HEK293 (cell line): ENCODE results near the gene FANCC.

Source experiments
- CTCF ChIA-PET: fragments of 350-600 bp; formaldehyde crosslinking; extraction: SDS; loops from one replicate; lab custom pipeline; 2021; ENCODE audit warnings: antibody characterized with exemption; lab: Yijun Ruan, JAX
- POLR2A ChIA-PET: fragments of 300-600 bp; formaldehyde crosslinking; extraction: SDS; loops from one replicate; lab custom pipeline; 2020; ENCODE audit warnings: antibody characterized with exemption, inconsistent platforms; lab: Yijun Ruan, JAX
- H3K27ac ChIP-seq: fragments of 200-500 bp; sonication (Bioruptor generic); 2 replicates; pipeline ENCODE4 v1.5.1; 2014; ENCODE audit warnings: low read depth, low read length, control low read depth, inconsistent platforms; ENCODE audit errors: extremely low read depth
- H3K36me3 ChIP-seq, 2 experiments: fragments of 200-500 bp in 1 of 2; sonication (Bioruptor generic) in 1 of 2; 1 replicate in 1 of 2; 2 replicates in 1 of 2; pipeline ENCODE4 v1.5.1; 2014 to 2017; ENCODE audit warnings: inconsistent platforms in 2 of 2, low read length in 2 of 2; ENCODE audit not compliant: control insufficient read depth in 2 of 2, insufficient read depth in 1 of 2
- H3K4me1 ChIP-seq: fragments of 200-500 bp; sonication (Bioruptor generic); 2 replicates; pipeline ENCODE4 v1.5.1; 2014; ENCODE audit warnings: mild to moderate bottlenecking, low read length, inconsistent platforms; ENCODE audit not compliant: control insufficient read depth, insufficient read depth
- H3K4me3 ChIP-seq: 2 replicates; pipeline ENCODE4 v1.5.1; 2011; ENCODE audit warnings: low read depth, mild to moderate bottlenecking, control low read depth, low read length, moderate library complexity
- H3K9me3 ChIP-seq: fragments of 200-500 bp; sonication (Bioruptor generic); 2 replicates; pipeline ENCODE4 v1.5.1; 2014; ENCODE audit warnings: low read depth, low read length, inconsistent platforms; ENCODE audit not compliant: control insufficient read depth, insufficient read depth
- GFI1B ChIP-seq: fragments of 450-650 bp; formaldehyde crosslinking; IDR thresholded peaks from 2 replicates; pipeline ENCODE4 v1.5.1; 2016; ENCODE audit warnings: missing biosample characterization, missing genetic modification characterization
- HIC1 ChIP-seq: fragments of 450-650 bp; formaldehyde crosslinking; IDR thresholded peaks from 2 replicates; pipeline ENCODE4 v1.5.1; 2016; ENCODE audit warnings: missing biosample characterization, missing genetic modification characterization
- HOXC10 ChIP-seq: sonication (generic); formaldehyde crosslinking; IDR thresholded peaks from 2 replicates; pipeline ENCODE4 v1.8.1; 2023; ENCODE audit warnings: mild to moderate bottlenecking, missing genetic modification reagents
- KLF9 ChIP-seq: fragments of 450-650 bp; formaldehyde crosslinking; IDR thresholded peaks from 2 replicates; pipeline ENCODE4 v1.5.1; 2016; ENCODE audit warnings: missing biosample characterization, missing genetic modification characterization, low read depth
- SCRT2 ChIP-seq: fragments of 450-650 bp; formaldehyde crosslinking; IDR thresholded peaks from 2 replicates; pipeline ENCODE4 v1.5.1; 2016; ENCODE audit warnings: missing biosample characterization, missing genetic modification characterization
- SP2 ChIP-seq: fragments of 450-650 bp; formaldehyde crosslinking; IDR thresholded peaks from 2 replicates; pipeline ENCODE4 v1.5.1; 2016; ENCODE audit warnings: missing biosample characterization, missing genetic modification characterization
- ZBTB21 ChIP-seq: fragments of 450-650 bp; formaldehyde crosslinking; IDR thresholded peaks from 2 replicates; pipeline ENCODE4 v1.5.1; 2017; ENCODE audit warnings: missing biosample characterization, missing genetic modification characterization
- ZFP69B ChIP-seq: fragments of 450-650 bp; formaldehyde crosslinking; IDR thresholded peaks from 2 replicates; pipeline ENCODE4 v1.5.1; 2016; ENCODE audit warnings: missing biosample characterization, missing genetic modification characterization
- ZNF133 ChIP-seq: fragments of 450-650 bp; formaldehyde crosslinking; IDR thresholded peaks from 2 replicates; pipeline ENCODE4 v1.5.1; 2016; ENCODE audit warnings: missing biosample characterization, missing genetic modification characterization
- ZNF19 ChIP-seq: fragments of 450-650 bp; formaldehyde crosslinking; IDR thresholded peaks from 2 replicates; pipeline ENCODE4; 2016; ENCODE audit warnings: missing biosample characterization, missing genetic modification characterization, low read depth
- ZNF24 ChIP-seq: fragments of 450-650 bp; formaldehyde crosslinking; IDR thresholded peaks from 2 replicates; pipeline ENCODE4 v1.5.1; 2016; ENCODE audit warnings: missing biosample characterization, missing genetic modification characterization
- ZNF274 ChIP-seq, 2 experiments: fragments of 200-500 bp in 1 of 2; fragments of 450-650 bp in 1 of 2; sonication (Bioruptor generic) in 1 of 2; formaldehyde crosslinking in 1 of 2; IDR thresholded peaks; 2 replicates each; pipeline versions ENCODE4 v1.5.1 to v1.6.1; 2014 to 2016; ENCODE audit warnings: borderline replicate concordance in 1 of 2, inconsistent platforms in 1 of 2, low read length in 1 of 2, missing biosample characterization in 1 of 2, missing genetic modification characterization in 1 of 2
- ZNF311 ChIP-seq: fragments of 450-650 bp; formaldehyde crosslinking; IDR thresholded peaks from 2 replicates; pipeline ENCODE4 v1.5.1; 2017; ENCODE audit warnings: missing biosample characterization, missing genetic modification characterization, borderline replicate concordance
- ZNF398 ChIP-seq: fragments of 450-650 bp; formaldehyde crosslinking; IDR thresholded peaks from 2 replicates; pipeline ENCODE4 v1.5.1; 2017; ENCODE audit warnings: missing biosample characterization, missing genetic modification characterization
- ZNF624 ChIP-seq: fragments of 450-650 bp; formaldehyde crosslinking; IDR thresholded peaks from 2 replicates; pipeline ENCODE4 v1.5.1; 2017; ENCODE audit warnings: missing biosample characterization, missing genetic modification characterization
- ZNF660 ChIP-seq: fragments of 450-650 bp; IDR thresholded peaks from 2 replicates; pipeline ENCODE4 v1.5.1; 2018; ENCODE audit warnings: missing biosample characterization, mild to moderate bottlenecking, missing genetic modification characterization
- ZNF664 ChIP-seq: fragments of 450-650 bp; formaldehyde crosslinking; IDR thresholded peaks from 2 replicates; pipeline ENCODE4 v1.5.1; 2016; ENCODE audit warnings: missing biosample characterization, missing genetic modification characterization
- ZNF707 ChIP-seq: fragments of 450-650 bp; formaldehyde crosslinking; IDR thresholded peaks from 2 replicates; pipeline ENCODE4 v1.5.1; 2016; ENCODE audit warnings: missing biosample characterization, missing genetic modification characterization
- ZNF776 ChIP-seq: fragments of 450-650 bp; formaldehyde crosslinking; IDR thresholded peaks from 2 replicates; pipeline ENCODE4 v1.5.0; 2017; ENCODE audit warnings: missing biosample characterization, missing genetic modification characterization, borderline replicate concordance
- ZNF792 ChIP-seq: fragments of 450-650 bp; formaldehyde crosslinking; IDR thresholded peaks from 2 replicates; pipeline ENCODE4 v1.5.1; 2016; ENCODE audit warnings: missing biosample characterization, missing genetic modification characterization
- ZSCAN5A ChIP-seq: fragments of 450-650 bp; formaldehyde crosslinking; IDR thresholded peaks from 2 replicates; pipeline ENCODE4 v1.5.1; 2016; ENCODE audit warnings: missing biosample characterization, missing genetic modification characterization

The FANCC gene

GRCh38 chr9:95349091-95350038 lies 31.9 kb upstream of the FANCC start:
- TF ChIP-seq SCRT2 (tag by site-specific recombination) (no peak), ZNF776 (tag by site-specific recombination) (no peak), ZNF311 (tag by site-specific recombination) (no peak), SP2 (tag by site-specific recombination) (no peak), ZNF792 (no peak)
- CTCF ChIA-PET, result interaction anchor here (0.6 kb wide), 2 partner anchors 396 to 681 kb away, joined by 4 to 6 read pairs; no protein-coding TSS in a partner anchor
- H3K4me1 ChIP-seq, result no peaks in the 10 kb centered on the region
- no peaks in the 10 kb centered on the region for H3K9me3 ChIP-seq
- POLR2A ChIA-PET, result no interaction called here
- H3K36me3 ChIP-seq, result no peaks in the 10 kb centered on the region
- no peak overlapping the region for H3K4me3 ChIP-seq
- no peak overlapping the region for H3K27ac ChIP-seq

GRCh38 chr9:95346021-95346420 lies 28.5 kb upstream of the FANCC start:
- TF ChIP-seq ZBTB21 (tag by site-specific recombination), result no peak
- no peak for TF ChIP-seq ZNF274 (IDR thresholded peaks at IDR 0.05; ENCODE audit: low read length)
- no peak for TF ChIP-seq ZNF274 (tag by site-specific recombination; IDR thresholded peaks at IDR 0.05; ENCODE audit: borderline replicate concordance)
- no peak for TF ChIP-seq ZNF133
- TF ChIP-seq ZNF792, result no peak
- TF ChIP-seq ZNF624, result no peak
- TF ChIP-seq KLF9 (tag by site-specific recombination), result no peak
- no peaks in the 10 kb centered on the region for H3K36me3 ChIP-seq
- CTCF ChIA-PET, result no interaction called here
- H3K4me3 ChIP-seq, result no peak overlapping the region
- POLR2A ChIA-PET, result no interaction called here
- H3K4me1 ChIP-seq, result no peaks in the 10 kb centered on the region
- no peak overlapping the region for H3K27ac ChIP-seq
- H3K9me3 ChIP-seq, result no peaks in the 10 kb centered on the region

- H3K9me3 ChIP-seq, result no peaks in the 10 kb centered on the region
- POLR2A ChIA-PET, result no interaction called here
- CTCF ChIA-PET, result interaction anchor here (0.6 to 1.2 kb wide), 2 partner anchors 9 to 76 kb away, joined by 3 to 6 read pairs; no protein-coding TSS in a partner anchor
- H3K36me3 ChIP-seq, result no peaks in the 10 kb centered on the region
- H3K4me1 ChIP-seq, result no peaks in the 10 kb centered on the region
- no peak overlapping the region for H3K4me3 ChIP-seq
- TF ChIP-seq GFI1B (tag by site-specific recombination), result no peak
- TF ChIP-seq ZNF19 (tag by site-specific recombination), result no peak
- TF ChIP-seq HIC1 (tag by site-specific recombination), result no peak
- TF ChIP-seq, all 188 proteins: peak for 0
- H3K27ac ChIP-seq, result no peak overlapping the region
Observed at GRCh38 chr9:95344735-95345325, 27.3 kb upstream of the FANCC start.

GRCh38 chr9:95343725-95344287 lies 26.3 kb upstream of the FANCC start:
- ChIA-PET POLR2A (no interaction called here), CTCF (interaction anchor here (0.6 to 0.7 kb wide), 2 partner anchors 75 to 139 kb away, joined by 3 to 4 read pairs; no protein-coding TSS in a partner anchor)
- Histone ChIP-seq H3K4me1 (no peaks in the 10 kb centered on the region), H3K4me3 (no peak overlapping the region), H3K36me3 (no peaks in the 10 kb centered on the region), H3K9me3 (no peaks in the 10 kb centered on the region), H3K27ac (no peak overlapping the region)
- TF ChIP-seq ZSCAN5A (tag by site-specific recombination) (no peak), ZNF707 (no peak), ZBTB21 (tag by site-specific recombination) (no peak), ZNF664 (tag by site-specific recombination) (no peak), ZNF398 (tag by site-specific recombination) (no peak), ZFP69B (no peak), ZNF660 (tag by site-specific recombination) (no peak), ZNF24 (tag by site-specific recombination) (no peak), HOXC10 (CRISPR knock-in tag) (no peak), SP2 (tag by site-specific recombination) (no peak)
